Fibroblast of lung (primary cell): Measurements from ENCODE around the gene RIT2. TPM values are rescaled to one million over a fixed set of nuclear protein-coding genes. Genes with fewer than 3 reads are reported as not detected.

Source experiments
- DNase-seq, 2 donors: peaks; one replicate each; pipeline versions ENCODE4 v3.0.0 to v3.0.0-alpha.2; 2010; ENCODE audit warnings: low read depth in 2 of 2
- H2AFZ ChIP-seq: 2 replicates; pipeline ENCODE4 v1.5.1; 2012; ENCODE audit warnings: low read length, control low read depth, inconsistent platforms
- H3K27ac ChIP-seq: 2 replicates; pipeline ENCODE4 v1.5.1; 2011; ENCODE audit warnings: low read length, control low read depth; ENCODE audit not compliant: insufficient read depth
- H3K27me3 ChIP-seq: 2 replicates; pipeline ENCODE4 v1.5.1; 2011; ENCODE audit warnings: mild to moderate bottlenecking, low read length; ENCODE audit not compliant: control insufficient read depth, insufficient read depth
- H3K36me3 ChIP-seq: 2 replicates; pipeline ENCODE4 v1.5.1; 2011; ENCODE audit warnings: low read length; ENCODE audit not compliant: control insufficient read depth, insufficient read depth
- H3K4me1 ChIP-seq: 2 replicates; pipeline ENCODE4 v1.5.1; 2011; ENCODE audit warnings: low read length; ENCODE audit not compliant: control insufficient read depth, insufficient read depth; ENCODE audit errors: extremely low read depth
- H3K4me2 ChIP-seq: 2 replicates; pipeline ENCODE4 v1.5.1; 2011; ENCODE audit warnings: low read length, control low read depth; ENCODE audit not compliant: insufficient read depth; ENCODE audit errors: extremely low read depth
- H3K4me3 ChIP-seq, 4 experiments: fragments of 200-600 bp in 1 of 4; sonication (generic) in 1 of 4; replicated peaks in 1 of 4; 2 replicates each; pipeline ENCODE4 v1.5.1; 2011 to 2016; ENCODE audit warnings: low read length in 4 of 4, low read depth in 3 of 4, mild to moderate bottlenecking in 3 of 4, control low read depth in 2 of 4, inconsistent platforms in 1 of 4, mixed read lengths in 1 of 4; ENCODE audit not compliant: insufficient read depth in 1 of 4; ENCODE audit errors: control extremely low read depth in 1 of 4
- H3K79me2 ChIP-seq: 2 replicates; pipeline ENCODE4 v1.5.1; 2012; ENCODE audit warnings: mild to moderate bottlenecking, low read length, inconsistent platforms; ENCODE audit not compliant: control insufficient read depth, insufficient read depth
- H3K9ac ChIP-seq: 2 replicates; pipeline ENCODE4 v1.5.1; 2011; ENCODE audit warnings: mild to moderate bottlenecking, low read length, control low read depth; ENCODE audit not compliant: insufficient read depth
- H3K9me3 ChIP-seq: 2 replicates; pipeline ENCODE4 v1.5.1; 2012; ENCODE audit warnings: low read depth, low read length; ENCODE audit not compliant: control insufficient read depth, insufficient read depth
- H4K20me1 ChIP-seq: 2 replicates; pipeline ENCODE4 v1.5.1; 2011; ENCODE audit warnings: low read length; ENCODE audit not compliant: control insufficient read depth, insufficient read depth; ENCODE audit errors: extremely low read depth
- CTCF ChIP-seq, 2 donors: IDR thresholded peaks in 1 of 2; conservative IDR thresholded peaks in 1 of 2; 1 replicate in 1 of 2; 2 replicates in 1 of 2; pipeline ENCODE4 v1.5.1; 2011 to 2012; ENCODE audit warnings: low read length in 2 of 2, control low read depth in 1 of 2, inconsistent platforms in 1 of 2, low read depth in 1 of 2, mild to moderate bottlenecking in 1 of 2
- EZH2 ChIP-seq: IDR thresholded peaks from 2 replicates; pipeline ENCODE4 v1.5.1; 2012; ENCODE audit warnings: low read length, control low read depth, mild to moderate bottlenecking; ENCODE audit errors: missing control alignments
- polyA plus RNA-seq, 2 donors: library from polyadenylated mRNA; depleted of rRNA in 1 of 2; stranded (reverse) in 1 of 2; unstranded in 1 of 2; fragments of >200 nt; gene quantifications; 2 replicates each; pipeline ENCODE4 v1.2.1, GENCODE V29; 2011 to 2012; ENCODE audit warnings: missing spikeins in 1 of 2
- total RNA-seq: library from RNA; depleted of rRNA; stranded (reverse); fragments of >200 nt; gene quantifications from 2 replicates; pipeline ENCODE4 v1.2.1, GENCODE V29; 2014

RIT2 gene
- total and polyA plus RNA-seq, 2 donors (not counting 1 experiment from before 2014, with no cell fraction given): not detected

GRCh38 chr18:43078478-43079092, 36.9 kb downstream of the RIT2 start:
- H3K27ac ChIP-seq: no peak overlapping the region
- TF ChIP-seq CTCF (conservative IDR thresholded peaks at IDR 0.05 in 1 of 2, IDR thresholded peaks at IDR 0.05 in 1 of 2; ENCODE audit: low read depth in 1 of 2, low read length in 2 of 2): no peak
- TF ChIP-seq EZH2: no peak
- no peak overlapping the region for H3K4me3 ChIP-seq
- no peak overlapping the region for H3K9ac ChIP-seq
- H3K4me2 ChIP-seq: no peak overlapping the region
- no peaks in the 10 kb centered on the region for H3K9me3 ChIP-seq
- H3K27me3 ChIP-seq: no peaks in the 10 kb centered on the region
- H3K4me1 ChIP-seq: no peaks in the 10 kb centered on the region
- H3K36me3 ChIP-seq: no peaks in the 10 kb centered on the region
- H3K79me2 ChIP-seq: no peaks in the 10 kb centered on the region
- H4K20me1 ChIP-seq: no peaks in the 10 kb centered on the region
- no peak for DNase-seq
- H2AFZ ChIP-seq: no peak overlapping the region

DNA sequence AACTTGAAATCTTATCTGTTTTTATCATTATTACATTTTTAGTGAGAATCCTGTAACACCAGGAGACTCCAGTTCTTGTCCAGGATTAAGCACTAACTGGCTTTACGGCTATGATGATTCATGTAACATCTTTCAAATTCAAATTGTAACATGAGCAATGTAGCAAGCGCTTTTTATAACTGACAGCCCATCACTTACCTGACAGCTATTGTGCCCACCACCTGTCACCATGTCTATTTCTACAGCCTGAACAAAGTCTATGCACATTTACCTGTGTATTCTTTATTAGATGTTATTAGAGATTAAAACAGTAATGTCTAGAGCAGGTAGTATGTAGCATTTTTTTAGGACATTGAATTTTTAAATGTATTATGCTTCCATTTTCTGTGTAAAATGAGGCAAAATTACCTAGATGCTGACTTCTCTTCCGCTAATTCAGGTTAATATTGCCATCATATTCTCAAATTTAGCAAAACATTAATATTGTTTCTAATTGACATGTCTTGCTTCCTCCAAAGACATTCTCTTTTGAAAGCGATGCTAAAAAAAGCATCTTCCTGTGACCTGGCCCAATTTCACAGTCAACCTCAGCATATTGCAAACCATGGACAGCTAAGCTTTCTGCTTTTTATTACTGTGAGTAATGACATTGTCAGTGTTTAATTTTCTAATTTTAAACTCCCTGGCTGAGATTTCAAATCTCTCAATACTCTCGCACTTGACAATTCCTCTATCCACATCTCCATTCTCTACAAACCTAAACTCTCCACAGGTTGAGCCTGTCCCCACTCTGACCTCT, 37.8 kb downstream of the RIT2 start:
- Histone ChIP-seq H3K27me3 (no peaks in the 10 kb centered on the region), H4K20me1 (no peaks in the 10 kb centered on the region), H3K9me3 (no peaks in the 10 kb centered on the region), H3K27ac (no peak overlapping the region), H3K4me3 (no peak overlapping the region), H3K36me3 (no peaks in the 10 kb centered on the region), H3K4me1 (no peaks in the 10 kb centered on the region), H3K79me2 (no peaks in the 10 kb centered on the region), H3K4me2 (no peak overlapping the region), H2AFZ (no peak overlapping the region), H3K9ac (no peak overlapping the region)
- no peak for TF ChIP-seq EZH2
- no peak for TF ChIP-seq CTCF (conservative IDR thresholded peaks at IDR 0.05 in 1 of 2, IDR thresholded peaks at IDR 0.05 in 1 of 2; ENCODE audit: low read depth in 1 of 2, low read length in 2 of 2)
- no peak for DNase-seq

- DNase-seq: no peak
- H3K36me3 ChIP-seq: no peaks in the 10 kb centered on the region
- H3K4me1 ChIP-seq: no peaks in the 10 kb centered on the region
- no peak overlapping the region for H2AFZ ChIP-seq
- no peak overlapping the region for H3K4me2 ChIP-seq
- no peak overlapping the region for H3K27ac ChIP-seq
- TF ChIP-seq CTCF (conservative IDR thresholded peaks at IDR 0.05 in 1 of 2, IDR thresholded peaks at IDR 0.05 in 1 of 2; ENCODE audit: low read depth in 1 of 2, low read length in 2 of 2) (no peak), EZH2 (no peak)
- H3K9ac ChIP-seq: no peak overlapping the region
- no peak overlapping the region for H3K4me3 ChIP-seq
- no peaks in the 10 kb centered on the region for H3K79me2 ChIP-seq
- H4K20me1 ChIP-seq: no peaks in the 10 kb centered on the region
- no peaks in the 10 kb centered on the region for H3K9me3 ChIP-seq
- H3K27me3 ChIP-seq: no peaks in the 10 kb centered on the region
Measured at GRCh38 chr18:43073771-43074170, 41.7 kb downstream of the RIT2 start.
